NB4 (cell line): Measurements from ENCODE around the gene C5.

Experiments used
- MAX ChIP-seq: IDR thresholded peaks from 2 replicates; pipeline ENCODE4 v1.6.1; 2011; ENCODE audit warnings: low read depth, low read length
- MYC ChIP-seq: IDR thresholded peaks from 2 replicates; pipeline ENCODE4 v1.6.1; 2011; ENCODE audit warnings: low read depth, low read length
- POLR2A ChIP-seq: IDR thresholded peaks from 2 replicates; pipeline ENCODE4 v1.6.1; 2011; ENCODE audit warnings: mild to moderate bottlenecking; ENCODE audit not compliant: insufficient read length; ENCODE audit errors: extremely low read depth
- TF ChIP-seq, protein P1 (sequence below): IDR thresholded peaks from one replicate; pipeline ENCODE4 v1.5.1; 2012; ENCODE audit warnings: low read depth, low read length

DNA sequence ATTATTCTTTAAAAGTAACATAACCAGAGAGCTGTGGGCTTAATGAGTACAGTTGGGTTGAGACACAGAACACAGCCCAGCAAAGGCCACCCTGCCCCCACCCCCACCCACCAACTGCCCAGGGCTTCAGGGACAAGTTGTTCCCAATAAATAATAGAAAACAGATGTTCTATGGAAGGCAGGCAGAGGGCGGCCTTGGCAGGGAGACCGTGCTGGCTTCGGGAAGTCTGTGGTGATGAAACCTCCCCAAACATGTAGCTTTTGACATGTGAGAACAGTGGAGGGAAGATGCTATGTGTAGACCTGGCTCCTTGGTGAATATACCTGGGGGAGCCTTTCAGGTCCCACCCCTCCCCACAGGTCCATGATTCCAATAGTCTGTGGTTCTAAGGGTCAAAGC is 133.5 kb downstream of the C5 start:
- TF ChIP-seq, protein P1, sequence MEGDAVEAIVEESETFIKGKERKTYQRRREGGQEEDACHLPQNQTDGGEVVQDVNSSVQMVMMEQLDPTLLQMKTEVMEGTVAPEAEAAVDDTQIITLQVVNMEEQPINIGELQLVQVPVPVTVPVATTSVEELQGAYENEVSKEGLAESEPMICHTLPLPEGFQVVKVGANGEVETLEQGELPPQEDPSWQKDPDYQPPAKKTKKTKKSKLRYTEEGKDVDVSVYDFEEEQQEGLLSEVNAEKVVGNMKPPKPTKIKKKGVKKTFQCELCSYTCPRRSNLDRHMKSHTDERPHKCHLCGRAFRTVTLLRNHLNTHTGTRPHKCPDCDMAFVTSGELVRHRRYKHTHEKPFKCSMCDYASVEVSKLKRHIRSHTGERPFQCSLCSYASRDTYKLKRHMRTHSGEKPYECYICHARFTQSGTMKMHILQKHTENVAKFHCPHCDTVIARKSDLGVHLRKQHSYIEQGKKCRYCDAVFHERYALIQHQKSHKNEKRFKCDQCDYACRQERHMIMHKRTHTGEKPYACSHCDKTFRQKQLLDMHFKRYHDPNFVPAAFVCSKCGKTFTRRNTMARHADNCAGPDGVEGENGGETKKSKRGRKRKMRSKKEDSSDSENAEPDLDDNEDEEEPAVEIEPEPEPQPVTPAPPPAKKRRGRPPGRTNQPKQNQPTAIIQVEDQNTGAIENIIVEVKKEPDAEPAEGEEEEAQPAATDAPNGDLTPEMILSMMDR = no peak
- TF ChIP-seq POLR2A = no peak
- TF ChIP-seq MAX = no peak
- no peak for TF ChIP-seq MYC
